Measurements from ENCODE around the gene TENM3.

DNA sequence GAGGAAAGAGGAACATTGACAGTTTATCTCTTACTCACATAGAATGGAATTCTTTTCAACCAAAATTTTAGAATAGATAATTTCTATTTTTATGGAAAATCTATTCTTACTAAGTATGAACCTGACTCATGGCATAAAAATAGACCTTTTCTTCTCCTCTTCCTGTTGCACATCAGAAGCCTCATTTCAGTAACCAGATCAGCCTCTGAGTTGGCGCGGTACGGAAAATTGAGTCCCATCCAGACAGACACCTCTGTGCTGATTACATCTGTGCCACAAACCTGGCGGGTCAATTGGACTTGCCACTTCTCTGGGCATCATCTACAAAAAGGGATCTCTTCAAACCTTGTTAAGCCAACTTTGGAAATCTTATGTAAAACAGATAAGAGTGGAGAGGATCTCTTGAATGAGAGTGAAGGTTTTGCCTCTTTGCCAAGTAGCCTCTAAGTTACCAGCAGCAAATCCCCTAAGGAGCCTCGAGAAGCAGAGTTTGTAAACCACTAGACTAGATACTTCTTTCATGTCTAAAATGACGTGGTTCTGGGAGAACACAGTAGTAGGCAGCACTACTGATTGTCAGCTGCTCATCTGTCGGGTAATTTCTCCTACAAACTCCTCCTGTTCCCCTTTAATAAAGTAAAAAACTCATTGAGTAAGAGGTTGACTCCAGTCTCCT, 37.4 kb downstream of the TENM3 start:
- TF ChIP-seq GATA2 (IDR thresholded peaks at IDR 0.05; ENCODE audit: low read depth, low read length): no peak
- no peak for TF ChIP-seq GATA3 (IDR thresholded peaks at IDR 0.05; ENCODE audit: low read depth, low read length)

Measured in SH-SY5Y (cell line).